Activated gamma-delta T cell treated with anti-CD3 and anti-CD28 coated beads, Interleukin-2, amount 50 U/mL, for 16 hours (primary cell): ENCODE data around the gene PERP.

Experiments used
- DNase-seq: peaks from one replicate; pipeline ENCODE4 v3.0.0-alpha.2; 2020; ENCODE audit warnings: low read depth

The PERP gene

GRCh38 chr6:138044972-138045371, 62.2 kb downstream of the PERP start:
- DNase-seq = no peak

- no peak for DNase-seq
Observed at GRCh38 chr6:138044458-138044857, 62.8 kb downstream of the PERP start.
